HFF-Myc (cell line): ENCODE measurements around the gene PPAN.
A peak's percentile ranks its signal among the peaks of the same experiment; 100 is the strongest.

Experiments
- DNase-seq: peaks from one replicate; pipeline ENCODE4 v3.0.0-alpha.2; 2011; ENCODE audit warnings: low read depth; ENCODE audit errors: extremely low read depth
- H3K4me3 ChIP-seq: replicated peaks from 2 replicates; pipeline ENCODE4 v1.5.1; 2011; ENCODE audit warnings: low read depth, mild to moderate bottlenecking, control low read depth, low read length
- TF ChIP-seq, protein P1 (sequence below): IDR thresholded peaks from 2 replicates; pipeline ENCODE4 v1.5.1; 2012; ENCODE audit warnings: mild to moderate bottlenecking, low read depth, low read length, control low read depth; ENCODE audit errors: missing control alignments

The PPAN gene

DNA sequence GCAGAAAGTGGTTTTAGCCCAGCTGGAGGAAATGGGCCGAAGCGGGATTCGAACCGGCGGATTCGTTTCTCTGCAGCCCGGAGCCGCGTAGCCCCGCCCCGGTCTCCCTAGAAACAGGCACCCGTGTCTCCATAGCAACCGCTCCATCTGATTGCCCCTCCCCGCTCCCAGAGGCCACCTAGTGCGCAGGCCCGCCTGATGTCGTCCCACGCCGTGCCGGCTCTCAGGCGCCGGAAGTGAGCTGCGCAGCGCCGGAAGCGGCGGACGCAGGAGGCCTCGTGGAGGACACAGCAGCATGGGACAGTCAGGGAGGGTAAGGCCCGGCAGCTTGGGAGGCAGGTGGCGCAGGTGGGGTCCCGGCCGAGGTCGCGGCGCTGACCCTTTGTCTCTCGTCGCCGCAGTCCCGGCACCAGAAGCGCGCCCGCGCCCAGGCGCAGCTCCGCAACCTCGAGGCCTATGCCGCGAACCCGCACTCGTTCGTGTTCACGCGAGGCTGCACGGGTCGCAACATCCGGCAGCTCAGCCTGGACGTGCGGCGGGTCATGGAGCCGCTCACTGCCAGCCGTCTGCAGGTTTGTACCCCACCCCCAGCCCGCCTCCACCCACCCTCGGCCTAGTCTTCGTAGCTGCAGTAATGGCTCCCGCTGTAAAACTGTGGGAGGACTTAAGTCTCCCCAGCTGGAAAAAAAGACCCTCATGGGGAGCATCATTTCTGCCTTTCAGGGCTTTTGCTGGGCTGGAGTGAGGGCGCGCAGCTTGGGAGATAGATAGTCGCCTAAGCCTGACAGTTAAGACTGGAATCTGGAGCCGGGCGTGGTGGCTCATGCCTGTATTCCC, at the start of gene PPAN:
Gene PPAN, plus strand, starts transcription at position 263 of the 837 bp plus-strand sequence. Its CDS starts 33 bp downstream, at position 296.
- peak within 1 kb of the TSS; percentile 92 for H3K4me3 ChIP-seq
- TF ChIP-seq, protein P1, sequence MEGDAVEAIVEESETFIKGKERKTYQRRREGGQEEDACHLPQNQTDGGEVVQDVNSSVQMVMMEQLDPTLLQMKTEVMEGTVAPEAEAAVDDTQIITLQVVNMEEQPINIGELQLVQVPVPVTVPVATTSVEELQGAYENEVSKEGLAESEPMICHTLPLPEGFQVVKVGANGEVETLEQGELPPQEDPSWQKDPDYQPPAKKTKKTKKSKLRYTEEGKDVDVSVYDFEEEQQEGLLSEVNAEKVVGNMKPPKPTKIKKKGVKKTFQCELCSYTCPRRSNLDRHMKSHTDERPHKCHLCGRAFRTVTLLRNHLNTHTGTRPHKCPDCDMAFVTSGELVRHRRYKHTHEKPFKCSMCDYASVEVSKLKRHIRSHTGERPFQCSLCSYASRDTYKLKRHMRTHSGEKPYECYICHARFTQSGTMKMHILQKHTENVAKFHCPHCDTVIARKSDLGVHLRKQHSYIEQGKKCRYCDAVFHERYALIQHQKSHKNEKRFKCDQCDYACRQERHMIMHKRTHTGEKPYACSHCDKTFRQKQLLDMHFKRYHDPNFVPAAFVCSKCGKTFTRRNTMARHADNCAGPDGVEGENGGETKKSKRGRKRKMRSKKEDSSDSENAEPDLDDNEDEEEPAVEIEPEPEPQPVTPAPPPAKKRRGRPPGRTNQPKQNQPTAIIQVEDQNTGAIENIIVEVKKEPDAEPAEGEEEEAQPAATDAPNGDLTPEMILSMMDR, result no peak
- peak; percentile 92 for DNase-seq

DNA sequence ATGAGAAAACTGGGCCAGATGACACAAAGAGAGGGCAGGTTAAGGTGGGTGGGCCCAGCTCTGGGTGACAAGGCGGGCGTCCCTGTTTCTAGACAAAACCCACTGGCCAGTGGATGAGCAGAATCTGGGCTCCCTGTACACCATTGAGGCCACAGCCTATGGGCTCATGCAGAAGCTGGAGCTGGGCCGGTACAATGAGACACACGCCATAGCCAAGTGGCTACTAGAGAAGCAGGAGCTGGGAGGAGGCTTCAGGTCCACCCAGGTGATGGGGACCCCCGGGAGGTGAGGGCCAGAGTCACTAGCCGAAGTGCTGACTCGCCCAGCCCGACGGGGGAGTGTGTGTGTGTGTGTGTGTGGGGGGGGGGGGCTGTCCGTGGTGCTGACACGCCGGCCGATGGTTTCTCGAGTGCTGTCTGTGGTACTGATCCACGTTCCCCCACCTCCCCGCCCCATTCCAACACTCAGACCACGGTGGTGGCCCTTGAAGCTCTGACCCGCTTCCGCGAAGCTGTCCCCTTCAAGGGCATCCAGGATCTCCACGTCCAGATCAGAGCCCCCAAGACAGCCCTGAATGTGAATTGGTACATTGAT, 44.3 kb upstream of the PPAN start:
- no peak overlapping the region for H3K4me3 ChIP-seq
- DNase-seq, result no peak
- TF ChIP-seq, protein P1, result no peak

GRCh38 chr19:10068205-10068604, 38.0 kb upstream of the PPAN start:
- TF ChIP-seq, protein P1, result no peak
- no peak for DNase-seq
- H3K4me3 ChIP-seq, result no peak overlapping the region

DNA sequence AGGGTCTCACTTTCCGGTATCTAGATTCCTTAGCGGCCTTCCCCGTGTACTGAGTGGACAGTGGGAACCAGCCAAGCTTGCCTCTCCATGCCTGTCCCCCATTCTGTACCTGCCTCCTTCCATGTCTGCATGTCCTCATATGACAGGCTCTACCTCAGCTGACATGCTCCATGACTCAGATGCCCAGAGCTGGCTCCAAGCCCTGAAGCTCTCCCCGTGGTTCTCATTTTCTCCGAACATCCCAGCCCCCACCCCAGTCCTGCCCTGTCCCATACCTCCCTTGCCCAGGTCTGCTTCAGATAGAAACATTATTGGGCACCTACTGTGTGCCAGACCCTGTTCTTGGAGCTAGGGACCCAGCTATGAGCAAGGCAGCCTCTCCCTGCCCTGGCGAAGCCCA, 37.1 kb upstream of the PPAN start:
- no peak overlapping the region for H3K4me3 ChIP-seq
- TF ChIP-seq, protein P1, result no peak
- no peak for DNase-seq

DNA sequence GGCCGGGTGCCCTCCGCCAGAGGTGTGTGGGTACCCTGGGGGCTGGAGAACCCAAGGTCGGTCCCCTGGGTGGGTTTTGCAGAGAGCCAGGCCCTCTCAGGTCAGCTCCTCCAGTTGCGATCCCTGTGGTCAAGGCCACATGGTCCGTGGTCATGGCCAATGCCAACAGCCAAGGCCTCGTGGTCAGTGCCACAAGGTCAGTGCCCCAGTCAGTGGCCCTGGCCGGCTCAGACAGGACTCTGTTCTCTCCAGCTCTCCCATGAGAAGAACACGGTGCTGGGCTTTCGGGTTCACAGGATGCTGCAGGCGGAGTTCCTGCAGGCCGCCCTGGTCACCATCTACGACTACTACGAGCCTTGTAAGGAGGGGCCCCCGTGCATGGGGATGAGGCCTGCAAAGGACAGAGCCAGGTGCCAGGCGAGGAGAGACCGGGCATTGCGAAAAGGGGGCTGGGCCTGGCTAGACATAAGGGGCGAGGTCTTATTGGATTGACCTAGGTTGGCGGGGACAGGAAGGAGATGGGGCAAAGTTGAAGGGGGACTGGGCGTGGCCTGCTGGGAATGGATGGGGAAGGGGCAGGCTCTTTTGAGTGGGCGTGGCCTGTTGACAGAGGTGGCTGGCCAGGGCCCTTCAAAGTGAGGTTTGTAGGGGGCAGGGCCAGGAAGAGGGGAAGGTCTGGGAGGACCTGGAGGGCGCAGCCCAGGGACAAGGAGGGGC, 35.3 kb upstream of the PPAN start:
- H3K4me3 ChIP-seq, result no peak overlapping the region
- no peak for DNase-seq
- TF ChIP-seq, protein P1, result no peak

DNA sequence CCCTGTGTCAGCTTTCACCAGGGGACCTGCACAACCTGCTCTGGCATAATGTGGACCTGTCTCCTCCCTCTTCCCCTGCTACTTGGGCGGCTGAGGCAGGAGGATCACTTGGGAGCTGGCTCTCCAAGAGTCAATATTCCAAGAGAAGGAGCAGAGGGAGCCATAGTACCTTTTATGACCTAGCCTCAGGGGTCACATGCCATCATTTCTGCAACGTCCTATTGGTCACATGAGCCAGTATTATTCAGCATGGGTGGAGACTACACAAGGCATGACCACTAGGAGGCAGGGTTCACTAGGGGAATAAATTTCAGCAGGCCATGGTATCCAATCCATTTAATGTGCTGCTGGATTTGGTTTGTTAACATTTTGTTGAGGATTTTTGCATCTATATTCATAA, 32.0 kb upstream of the PPAN start:
- no peak overlapping the region for H3K4me3 ChIP-seq
- no peak for DNase-seq
- TF ChIP-seq, protein P1, result peak; percentile 54
